Mucosa of stomach (tissue), 1 donor: ENCODE measurements around the gene IGFALS.

Experiments used
- H3K27me3 ChIP-seq: one replicate; pipeline ENCODE4 v1.7.0; 2013; ENCODE audit warnings: mild to moderate bottlenecking, low read length; ENCODE audit not compliant: control insufficient read depth, insufficient read depth
- H3K36me3 ChIP-seq: one replicate; pipeline ENCODE4 v1.7.0; 2013; ENCODE audit warnings: low read length; ENCODE audit not compliant: control insufficient read depth, insufficient read depth
- H3K4me1 ChIP-seq: one replicate; pipeline ENCODE4 v1.7.0; 2013; ENCODE audit warnings: mild to moderate bottlenecking, low read length; ENCODE audit not compliant: control insufficient read depth, insufficient read depth
- H3K4me3 ChIP-seq: one replicate; pipeline ENCODE4 v1.7.0; 2013; ENCODE audit warnings: low read length
- H3K9ac ChIP-seq: one replicate; pipeline ENCODE4 v1.7.0; 2013; ENCODE audit warnings: mild to moderate bottlenecking, low read length, moderate library complexity
- H3K9me3 ChIP-seq: one replicate; pipeline ENCODE4 v1.7.0; 2013; ENCODE audit warnings: mild to moderate bottlenecking, low read length, moderate library complexity; ENCODE audit not compliant: control insufficient read depth
- donor health status: Pancreatic carcinoma.

The IGFALS gene

DNA sequence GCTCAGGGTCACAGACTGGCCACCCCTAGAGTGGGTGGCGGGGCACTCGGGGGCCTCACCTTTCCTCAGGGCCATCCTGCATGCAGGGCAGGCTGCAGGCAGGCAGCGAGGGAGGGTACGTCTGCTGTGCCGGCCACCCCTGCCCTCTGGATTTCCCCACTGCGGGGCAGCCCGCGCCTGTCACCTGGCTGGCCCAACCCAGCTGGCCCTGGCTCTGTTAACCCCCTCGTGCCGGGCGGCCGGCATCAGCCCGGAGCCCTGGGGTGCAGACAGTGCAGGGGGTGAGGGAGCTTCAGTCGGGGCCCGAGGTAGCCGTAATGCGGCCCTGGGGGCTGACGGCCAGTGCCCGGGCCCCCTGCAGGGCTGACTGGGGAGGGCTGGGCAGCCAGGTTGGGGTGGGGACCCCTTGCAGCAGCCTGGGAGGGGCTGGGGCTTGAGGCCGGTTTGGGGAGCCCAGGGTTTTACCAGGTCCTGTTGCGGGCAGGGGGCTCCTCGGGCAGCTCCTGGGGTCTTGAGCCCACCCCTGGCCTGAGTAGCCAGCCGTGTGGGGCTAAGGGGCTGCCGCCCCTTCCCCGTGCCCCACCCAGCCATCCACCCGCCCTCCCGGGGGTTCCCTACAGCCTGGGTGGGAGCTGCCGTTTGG is at the start of gene IGFALS:
Gene IGFALS, minus strand, starts transcription at position 128 of the 643 bp plus-strand sequence. Its CDS starts 53 bp downstream, at position 75.
- H3K4me1 ChIP-seq = peaks cover 16% of the 10 kb centered on the region
- H3K27me3 ChIP-seq = no peaks in the 10 kb centered on the region
- no peaks in the 10 kb centered on the region for H3K9me3 ChIP-seq
- no peaks in the 10 kb centered on the region for H3K36me3 ChIP-seq
- H3K4me3 ChIP-seq = no peak within 1 kb of the TSS
- H3K9ac ChIP-seq = no peak within 1 kb of the TSS

DNA sequence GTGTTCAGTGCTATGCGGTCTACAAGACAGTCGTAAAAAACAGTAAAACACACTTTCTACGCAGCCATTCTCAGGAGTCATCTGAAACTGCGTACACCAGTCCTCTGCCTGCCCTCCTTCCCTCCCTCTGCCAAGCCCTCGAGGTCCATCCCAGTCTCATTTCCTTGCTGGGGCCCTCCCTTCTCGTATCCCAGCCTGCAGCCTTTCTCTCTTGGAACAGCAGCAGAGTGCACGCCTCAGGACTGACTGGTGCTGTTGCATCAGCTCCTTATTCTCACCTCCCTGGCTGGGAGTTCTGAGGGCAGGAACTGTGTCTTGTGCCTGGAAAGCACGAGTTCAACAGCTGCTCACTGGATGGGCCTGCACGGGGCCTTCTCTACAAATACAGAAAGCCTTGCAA is 46.0 kb upstream of the IGFALS start:
- no peak overlapping the region for H3K4me3 ChIP-seq
- H3K36me3 ChIP-seq = no peaks in the 10 kb centered on the region
- no peaks in the 10 kb centered on the region for H3K9me3 ChIP-seq
- no peaks in the 10 kb centered on the region for H3K27me3 ChIP-seq
- H3K4me1 ChIP-seq = no peaks in the 10 kb centered on the region
- H3K9ac ChIP-seq = no peak overlapping the region

DNA sequence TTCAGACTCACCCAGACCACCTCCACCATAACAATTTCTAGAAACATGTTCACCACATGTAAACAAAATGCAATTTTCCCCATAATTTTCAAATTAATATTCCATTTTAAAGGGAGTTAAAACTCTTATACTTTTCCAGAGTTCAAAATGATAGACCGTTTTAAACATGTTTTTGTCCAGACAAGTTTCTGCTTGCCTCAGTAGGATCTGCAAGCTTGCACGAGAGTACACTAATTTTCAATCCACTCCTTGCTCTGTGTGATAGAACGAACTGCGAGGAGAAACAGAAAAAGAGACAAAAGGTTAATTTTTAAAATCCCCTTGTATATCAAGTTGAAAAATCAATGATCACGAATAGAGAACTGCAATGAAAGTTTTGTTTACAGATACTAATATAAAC is 40.6 kb upstream of the IGFALS start:
- no peaks in the 10 kb centered on the region for H3K27me3 ChIP-seq

DNA sequence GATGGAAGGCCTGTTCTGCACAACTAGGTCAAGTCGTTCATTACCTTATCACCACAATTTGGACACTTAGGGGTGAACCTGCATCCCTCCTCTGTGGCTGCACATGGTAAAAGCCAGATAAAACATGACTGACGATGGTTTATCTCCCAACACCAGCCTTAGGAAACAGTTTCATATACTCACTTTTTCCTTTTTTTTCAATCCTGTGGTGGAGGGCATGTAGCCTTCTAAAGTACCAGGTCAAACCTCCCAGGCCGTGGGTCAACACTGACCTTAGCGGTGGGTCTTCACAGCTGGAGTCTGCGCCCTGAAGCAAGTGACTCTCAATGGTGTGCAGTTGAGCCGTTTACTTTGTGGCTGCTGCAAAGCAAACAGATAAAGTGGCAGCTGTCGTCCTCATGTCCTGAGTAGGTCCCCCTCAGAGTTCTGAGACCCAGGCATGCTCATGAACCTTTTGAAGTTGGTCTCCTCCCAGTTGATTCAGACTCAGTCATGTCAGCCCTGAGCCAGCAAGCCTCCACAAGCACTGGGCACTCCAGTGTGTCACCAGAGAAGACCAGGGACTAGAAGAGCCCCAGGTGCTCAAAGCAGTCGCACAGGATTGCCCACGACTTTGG is 39.4 kb upstream of the IGFALS start:
- H3K9me3 ChIP-seq = no peaks in the 10 kb centered on the region
- H3K4me3 ChIP-seq = no peak overlapping the region
- no peak overlapping the region for H3K9ac ChIP-seq
- H3K4me1 ChIP-seq = peaks cover 24% of the 10 kb centered on the region
- H3K36me3 ChIP-seq = no peaks in the 10 kb centered on the region
- no peaks in the 10 kb centered on the region for H3K27me3 ChIP-seq

More for the DNA sequence above, 40.6 kb upstream of the IGFALS start:
- no peaks in the 10 kb centered on the region for H3K9me3 ChIP-seq
- H3K9ac ChIP-seq = no peak overlapping the region
- H3K4me1 ChIP-seq = peaks cover 15% of the 10 kb centered on the region
- H3K4me3 ChIP-seq = no peak overlapping the region
- H3K36me3 ChIP-seq = no peaks in the 10 kb centered on the region

DNA sequence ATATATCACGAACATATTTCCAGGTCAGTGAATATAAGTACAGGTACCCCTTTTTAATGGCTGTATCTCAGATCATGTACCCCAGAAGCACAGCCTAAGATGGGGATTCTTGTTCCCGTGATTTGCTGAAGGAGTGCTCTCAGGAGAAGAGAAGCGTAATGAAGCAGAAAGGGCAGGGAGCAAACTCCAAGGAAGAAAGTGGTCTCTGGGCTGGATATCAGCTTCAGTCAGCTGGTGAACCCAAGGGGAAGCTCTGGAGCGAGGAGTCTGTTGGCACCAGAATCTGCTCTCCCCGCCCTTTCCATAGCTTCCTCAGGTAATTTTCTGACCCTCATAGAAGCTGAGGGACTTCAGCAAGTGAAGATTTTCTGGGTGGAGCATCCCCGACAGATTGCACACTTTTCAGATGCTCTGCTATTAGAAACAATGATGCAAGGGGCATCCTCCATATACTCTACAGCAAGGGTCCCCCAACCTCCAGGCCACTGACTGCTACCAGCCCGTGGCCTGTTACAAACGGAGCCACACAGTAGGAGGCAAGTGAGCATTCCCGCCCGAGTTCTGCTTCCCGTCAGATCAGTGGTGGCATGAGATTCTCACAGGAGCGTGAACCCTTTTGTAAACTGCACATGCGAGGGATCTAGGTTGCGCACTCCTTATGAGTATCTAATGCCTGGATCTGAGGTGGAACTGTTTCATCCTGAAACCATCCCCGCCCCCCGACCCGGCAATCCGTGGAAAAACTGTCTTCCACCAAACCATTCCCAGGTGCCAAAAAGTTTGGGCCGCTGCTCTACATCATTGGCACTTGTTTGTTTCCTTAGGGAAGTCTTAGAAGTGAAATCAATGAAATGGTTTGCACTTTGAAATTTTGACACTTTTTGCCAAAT is 37.9 kb upstream of the IGFALS start:
- no peaks in the 10 kb centered on the region for H3K27me3 ChIP-seq
- H3K4me1 ChIP-seq = peaks cover 24% of the 10 kb centered on the region
- no peak overlapping the region for H3K9ac ChIP-seq
- H3K4me3 ChIP-seq = no peak overlapping the region
- H3K36me3 ChIP-seq = no peaks in the 10 kb centered on the region
- no peaks in the 10 kb centered on the region for H3K9me3 ChIP-seq

DNA sequence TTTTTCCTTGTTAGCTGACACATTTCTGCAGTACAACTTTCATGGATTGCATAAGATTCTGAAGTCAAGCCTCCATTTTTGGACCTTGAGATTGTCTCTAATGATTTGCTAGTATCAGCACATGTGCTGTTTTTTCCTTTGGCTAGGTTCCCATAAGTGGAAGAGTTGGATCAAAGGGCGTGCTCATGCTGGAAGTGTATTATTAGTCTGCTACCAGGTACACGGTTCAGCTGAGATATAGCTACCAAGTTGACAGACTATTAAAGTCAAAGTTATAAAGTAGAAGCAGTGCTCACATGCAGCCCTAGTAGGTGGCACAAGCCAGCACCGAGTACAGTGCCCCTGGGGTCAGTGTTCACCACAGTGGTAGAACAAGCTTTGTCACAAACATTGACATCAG is 36.7 kb upstream of the IGFALS start:
- Histone ChIP-seq H3K36me3 (no peaks in the 10 kb centered on the region), H3K9ac (no peak overlapping the region), H3K27me3 (no peaks in the 10 kb centered on the region), H3K4me1 (peaks cover 31% of the 10 kb centered on the region), H3K9me3 (no peaks in the 10 kb centered on the region), H3K4me3 (no peak overlapping the region)

DNA sequence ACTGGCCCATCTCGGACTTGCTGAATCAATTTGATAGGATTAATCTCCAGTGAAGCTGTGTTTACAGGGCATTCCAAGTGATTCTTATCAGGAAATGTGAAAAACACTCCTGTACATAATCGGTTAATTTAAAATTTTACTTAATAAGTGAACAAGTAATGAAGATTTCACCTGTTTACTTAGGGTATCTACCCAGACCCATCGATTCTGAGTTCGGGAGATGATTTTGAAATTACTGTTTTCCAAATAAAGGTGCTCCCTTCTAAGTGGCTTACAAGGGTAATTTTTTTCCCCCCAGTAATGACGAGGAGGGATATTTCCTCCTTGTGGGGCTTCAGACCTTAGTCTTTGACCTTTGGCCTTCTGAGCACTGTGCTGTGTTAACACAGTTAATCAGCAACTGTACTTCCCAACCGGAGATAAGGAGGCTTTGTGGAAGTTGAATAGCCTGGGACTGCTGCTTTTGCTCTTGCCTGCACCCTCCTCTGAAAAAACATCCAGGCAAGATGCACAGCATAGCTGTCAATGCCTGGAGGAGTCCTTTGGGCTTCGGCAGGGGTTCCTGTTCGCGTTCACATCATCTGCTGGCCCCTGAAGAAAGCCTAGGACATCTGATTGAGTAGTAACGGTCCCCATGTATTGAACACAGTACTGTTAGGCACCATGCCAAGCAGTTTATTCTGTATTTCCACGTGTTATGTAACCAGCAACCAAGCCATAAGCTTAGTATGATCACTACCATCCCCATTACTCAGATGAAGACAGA is 35.3 kb upstream of the IGFALS start:
- H3K4me1 ChIP-seq = peaks cover 35% of the 10 kb centered on the region
- H3K36me3 ChIP-seq = no peaks in the 10 kb centered on the region
- no peaks in the 10 kb centered on the region for H3K9me3 ChIP-seq
- H3K27me3 ChIP-seq = no peaks in the 10 kb centered on the region
- no peak overlapping the region for H3K4me3 ChIP-seq
- no peak overlapping the region for H3K9ac ChIP-seq

DNA sequence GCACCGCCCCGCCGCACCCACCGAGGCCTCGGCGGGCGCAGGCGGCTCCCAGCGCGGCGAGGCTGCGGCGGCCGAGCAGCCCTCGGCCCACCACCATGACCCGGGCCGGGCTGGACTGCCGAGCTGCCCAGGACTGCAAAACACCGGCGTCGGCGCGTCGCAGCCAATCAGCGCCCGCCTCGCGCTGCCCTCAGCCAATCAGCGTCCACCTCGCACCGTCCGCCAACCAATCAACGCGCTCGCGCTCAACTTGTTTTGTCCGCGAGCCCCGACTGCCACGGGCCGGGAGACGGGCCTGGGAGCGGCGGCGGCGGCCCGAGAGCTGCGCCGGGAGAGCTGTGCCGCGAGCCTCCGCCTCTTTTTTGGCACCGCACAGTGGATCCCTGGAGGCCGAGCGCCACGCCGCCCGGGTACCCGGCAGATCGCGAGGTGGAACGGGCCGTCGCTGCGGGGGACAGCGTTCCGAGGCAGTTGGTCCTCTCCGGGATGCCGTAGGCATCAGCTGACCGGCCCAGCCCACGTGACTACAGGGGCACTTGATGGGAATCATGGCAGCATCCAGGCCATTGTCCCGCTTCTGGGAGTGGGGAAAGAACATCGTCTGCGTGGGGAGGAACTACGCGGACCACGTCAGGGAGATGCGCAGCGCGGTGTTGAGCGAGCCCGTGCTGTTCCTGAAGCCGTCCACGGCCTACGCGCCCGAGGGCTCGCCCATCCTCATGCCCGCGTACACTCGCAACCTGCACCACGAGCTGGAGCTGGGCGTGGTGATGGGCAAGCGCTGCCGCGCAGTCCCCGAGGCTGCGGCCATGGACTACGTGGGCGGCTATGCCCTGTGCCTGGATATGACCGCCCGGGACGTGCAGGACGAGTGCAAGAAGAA is 33.4 kb upstream of the IGFALS start, which contains the start of the genes FAHD1 and HAGH:
Gene FAHD1, plus strand, starts transcription at position 516 of the 883 bp plus-strand sequence. Its CDS starts 33 bp downstream, at position 549.
Gene HAGH, minus strand, starts transcription at position 135 of the 883 bp plus-strand sequence. Its CDS starts 38 bp downstream, at position 97.
- peak within 1 kb of the TSS; percentile 65 for H3K9ac ChIP-seq
- H3K36me3 ChIP-seq = no peaks in the 10 kb centered on the region
- H3K9me3 ChIP-seq = no peaks in the 10 kb centered on the region
- no peaks in the 10 kb centered on the region for H3K27me3 ChIP-seq
- H3K4me3 ChIP-seq = peak within 1 kb of the TSS; percentile 80
- H3K4me1 ChIP-seq = peaks cover 35% of the 10 kb centered on the region

DNA sequence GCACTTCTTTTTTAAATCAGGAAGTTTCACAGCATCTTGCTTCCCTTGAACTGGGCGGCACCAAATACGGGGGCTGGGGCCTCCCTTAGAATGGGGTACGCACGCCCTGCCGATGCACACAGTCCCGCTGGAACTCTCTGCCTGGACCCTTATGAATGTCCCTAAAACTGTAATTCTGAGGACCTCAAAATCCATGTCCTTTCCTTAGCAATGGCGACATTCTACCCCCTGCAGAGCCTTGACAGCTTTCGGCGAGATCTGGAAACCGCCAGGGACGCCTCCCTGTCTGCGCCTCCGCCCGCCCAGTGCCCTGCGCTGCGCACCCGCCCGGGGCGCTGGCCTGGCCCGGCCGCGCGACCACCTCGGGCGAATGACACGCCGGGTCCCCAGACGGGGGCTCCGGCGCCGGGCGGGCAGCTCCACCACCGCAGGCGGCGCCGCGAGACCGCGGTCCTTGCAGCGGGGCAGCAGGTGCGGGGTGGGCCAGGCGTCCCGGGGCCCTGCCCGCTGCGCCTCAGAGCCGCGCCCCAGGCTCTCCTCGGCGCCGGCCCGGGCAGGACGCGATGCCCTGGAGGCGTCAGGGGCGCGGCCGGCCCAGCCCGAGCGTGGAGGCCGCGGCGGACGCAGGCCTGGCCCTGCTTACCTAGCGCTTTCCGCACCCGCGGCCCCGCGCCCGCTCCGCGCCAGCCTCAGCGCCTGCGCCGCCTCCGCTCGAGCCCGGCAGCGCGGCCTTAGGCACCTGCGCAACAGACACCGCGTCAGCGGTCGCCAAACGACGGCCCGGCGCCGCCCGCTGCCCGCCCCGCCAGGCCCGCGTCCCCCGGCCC is 32.6 kb upstream of the IGFALS start:
- Histone ChIP-seq H3K9ac (peak overlapping the region; percentile 58), H3K9me3 (no peaks in the 10 kb centered on the region), H3K4me1 (peaks cover 35% of the 10 kb centered on the region), H3K4me3 (peak overlapping the region; percentile 4), H3K36me3 (no peaks in the 10 kb centered on the region), H3K27me3 (no peaks in the 10 kb centered on the region)

DNA sequence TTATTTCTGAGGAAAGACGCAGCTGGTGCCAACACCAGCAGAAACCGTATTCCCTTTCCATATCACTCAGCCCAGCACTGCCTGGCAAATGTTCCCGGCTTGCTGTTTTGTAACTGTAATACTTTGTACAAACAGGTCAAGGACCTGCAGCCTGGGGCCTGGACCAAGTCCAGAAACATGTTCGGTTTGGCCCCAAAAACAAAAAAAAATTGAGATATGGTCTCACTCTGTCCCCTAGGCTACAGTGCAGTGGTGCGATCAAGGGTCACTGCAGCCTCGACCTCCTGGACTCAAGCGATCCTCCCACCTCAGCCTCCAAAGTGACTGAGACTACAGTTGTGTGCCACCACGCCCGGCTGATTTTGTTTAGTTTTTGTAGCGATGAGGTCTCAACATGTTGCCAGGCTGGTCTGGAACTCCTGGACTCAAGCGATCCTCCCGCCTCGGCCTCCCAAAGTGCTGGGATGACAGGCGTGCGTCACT is 31.9 kb upstream of the IGFALS start:
- Histone ChIP-seq H3K9me3 (no peaks in the 10 kb centered on the region), H3K27me3 (no peaks in the 10 kb centered on the region), H3K9ac (peak overlapping the region; percentile 58), H3K4me1 (peaks cover 34% of the 10 kb centered on the region), H3K4me3 (peak overlapping the region; percentile 4), H3K36me3 (no peaks in the 10 kb centered on the region)
